A549 treated with AZD9567 at 1 μM for 4 hours (cell line): ENCODE results near the gene CROCC. TPM values are rescaled to one million over a fixed set of nuclear protein-coding genes. Genes with fewer than 3 reads are reported as not detected.

Experiments used
- total RNA-seq: library from RNA; stranded (reverse); fragments of 200-300 nt; extraction: Qiagen RNA extraction; gene quantifications from 5 replicates; pipeline ENCODE4 v1.2.3, GENCODE V29; 2022; ENCODE audit not compliant: insufficient read depth

Gene CROCC, protein sequence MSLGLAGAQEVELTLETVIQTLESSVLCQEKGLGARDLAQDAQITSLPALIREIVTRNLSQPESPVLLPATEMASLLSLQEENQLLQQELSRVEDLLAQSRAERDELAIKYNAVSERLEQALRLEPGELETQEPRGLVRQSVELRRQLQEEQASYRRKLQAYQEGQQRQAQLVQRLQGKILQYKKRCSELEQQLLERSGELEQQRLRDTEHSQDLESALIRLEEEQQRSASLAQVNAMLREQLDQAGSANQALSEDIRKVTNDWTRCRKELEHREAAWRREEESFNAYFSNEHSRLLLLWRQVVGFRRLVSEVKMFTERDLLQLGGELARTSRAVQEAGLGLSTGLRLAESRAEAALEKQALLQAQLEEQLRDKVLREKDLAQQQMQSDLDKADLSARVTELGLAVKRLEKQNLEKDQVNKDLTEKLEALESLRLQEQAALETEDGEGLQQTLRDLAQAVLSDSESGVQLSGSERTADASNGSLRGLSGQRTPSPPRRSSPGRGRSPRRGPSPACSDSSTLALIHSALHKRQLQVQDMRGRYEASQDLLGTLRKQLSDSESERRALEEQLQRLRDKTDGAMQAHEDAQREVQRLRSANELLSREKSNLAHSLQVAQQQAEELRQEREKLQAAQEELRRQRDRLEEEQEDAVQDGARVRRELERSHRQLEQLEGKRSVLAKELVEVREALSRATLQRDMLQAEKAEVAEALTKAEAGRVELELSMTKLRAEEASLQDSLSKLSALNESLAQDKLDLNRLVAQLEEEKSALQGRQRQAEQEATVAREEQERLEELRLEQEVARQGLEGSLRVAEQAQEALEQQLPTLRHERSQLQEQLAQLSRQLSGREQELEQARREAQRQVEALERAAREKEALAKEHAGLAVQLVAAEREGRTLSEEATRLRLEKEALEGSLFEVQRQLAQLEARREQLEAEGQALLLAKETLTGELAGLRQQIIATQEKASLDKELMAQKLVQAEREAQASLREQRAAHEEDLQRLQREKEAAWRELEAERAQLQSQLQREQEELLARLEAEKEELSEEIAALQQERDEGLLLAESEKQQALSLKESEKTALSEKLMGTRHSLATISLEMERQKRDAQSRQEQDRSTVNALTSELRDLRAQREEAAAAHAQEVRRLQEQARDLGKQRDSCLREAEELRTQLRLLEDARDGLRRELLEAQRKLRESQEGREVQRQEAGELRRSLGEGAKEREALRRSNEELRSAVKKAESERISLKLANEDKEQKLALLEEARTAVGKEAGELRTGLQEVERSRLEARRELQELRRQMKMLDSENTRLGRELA (N-terminal part only)
- total RNA-seq = 2.9 to 10.0 TPM (median 8.4 TPM) in 5 replicates

DNA sequence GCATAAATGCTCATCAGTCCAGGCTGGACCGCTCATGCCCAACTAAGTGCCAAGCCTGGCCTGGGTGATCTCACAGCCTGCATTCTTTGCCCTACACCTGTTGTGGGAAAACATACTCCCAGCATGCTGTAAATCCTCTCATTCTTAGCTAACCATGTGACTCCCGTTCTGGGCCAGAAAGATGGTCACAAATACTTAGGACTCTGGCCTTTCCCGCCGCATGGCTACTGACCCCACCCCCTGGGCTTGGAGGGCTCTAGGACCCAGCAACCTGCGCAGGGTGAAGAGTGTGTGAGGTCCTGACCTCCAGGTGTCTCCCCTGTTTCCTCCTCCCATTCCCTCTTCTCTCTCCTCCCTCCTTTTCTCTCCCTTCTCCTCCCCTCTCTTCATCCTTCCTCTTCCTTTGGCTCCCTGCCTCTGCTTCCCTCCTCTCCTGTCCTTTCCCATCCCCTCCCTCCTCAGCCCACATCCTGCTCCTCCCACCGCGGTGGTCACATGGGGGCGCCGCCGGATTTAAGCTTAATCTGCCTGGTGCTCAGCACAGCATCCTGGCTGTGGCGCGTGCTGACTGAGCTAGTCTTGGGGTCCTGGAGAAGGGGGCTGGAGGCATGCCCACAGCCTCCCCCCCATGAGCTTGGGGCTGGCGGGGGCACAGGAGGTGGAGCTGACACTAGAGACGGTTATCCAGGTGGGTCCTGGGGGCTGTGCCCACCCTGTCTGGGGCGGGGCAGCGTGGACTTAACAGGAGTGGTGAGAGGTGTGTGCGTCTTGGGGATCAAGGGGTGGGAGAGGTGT, at the start of gene CROCC:
Gene CROCC, plus strand, starts transcription at position 541 of the 795 bp plus-strand sequence. Its CDS starts 88 bp downstream, at position 629.

DNA sequence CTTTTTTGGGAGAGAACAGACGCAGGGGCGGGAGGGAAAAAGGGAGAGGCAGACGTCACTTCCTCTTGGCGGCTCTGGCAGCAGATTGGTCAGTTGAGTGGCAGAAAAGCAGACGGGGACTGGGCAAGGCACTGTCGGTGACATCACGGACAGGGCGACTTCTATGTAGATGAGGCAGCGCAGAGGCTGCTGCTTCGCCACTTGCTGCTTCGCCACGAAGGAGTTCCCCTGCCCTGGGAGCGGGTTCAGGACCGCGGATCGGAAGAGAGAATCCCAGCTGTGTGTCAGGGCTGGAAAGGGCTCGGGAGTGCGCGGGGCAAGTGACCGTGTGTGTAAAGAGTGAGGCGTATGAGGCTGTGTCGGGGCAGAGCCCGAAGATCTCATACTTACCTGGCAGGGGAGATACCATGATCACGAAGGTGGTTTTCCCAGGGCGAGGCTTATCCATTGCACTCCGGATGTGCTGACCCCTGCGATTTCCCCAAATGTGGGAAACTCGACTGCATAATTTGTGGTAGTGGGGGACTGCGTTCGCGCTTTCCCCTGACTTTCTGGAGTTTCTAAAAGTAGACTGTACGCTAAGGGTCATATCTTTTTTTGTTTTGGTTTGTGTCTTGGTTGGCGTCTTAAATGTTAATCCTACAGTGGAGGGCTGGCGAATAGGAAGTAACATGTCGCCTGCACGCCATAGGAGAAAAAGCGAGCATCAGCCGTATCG, 26.0 kb upstream of the CROCC start, which contains the start of gene RNU1-2:
Gene RNU1-2, plus strand, starts transcription at position 383 of the 718 bp plus-strand sequence.

DNA sequence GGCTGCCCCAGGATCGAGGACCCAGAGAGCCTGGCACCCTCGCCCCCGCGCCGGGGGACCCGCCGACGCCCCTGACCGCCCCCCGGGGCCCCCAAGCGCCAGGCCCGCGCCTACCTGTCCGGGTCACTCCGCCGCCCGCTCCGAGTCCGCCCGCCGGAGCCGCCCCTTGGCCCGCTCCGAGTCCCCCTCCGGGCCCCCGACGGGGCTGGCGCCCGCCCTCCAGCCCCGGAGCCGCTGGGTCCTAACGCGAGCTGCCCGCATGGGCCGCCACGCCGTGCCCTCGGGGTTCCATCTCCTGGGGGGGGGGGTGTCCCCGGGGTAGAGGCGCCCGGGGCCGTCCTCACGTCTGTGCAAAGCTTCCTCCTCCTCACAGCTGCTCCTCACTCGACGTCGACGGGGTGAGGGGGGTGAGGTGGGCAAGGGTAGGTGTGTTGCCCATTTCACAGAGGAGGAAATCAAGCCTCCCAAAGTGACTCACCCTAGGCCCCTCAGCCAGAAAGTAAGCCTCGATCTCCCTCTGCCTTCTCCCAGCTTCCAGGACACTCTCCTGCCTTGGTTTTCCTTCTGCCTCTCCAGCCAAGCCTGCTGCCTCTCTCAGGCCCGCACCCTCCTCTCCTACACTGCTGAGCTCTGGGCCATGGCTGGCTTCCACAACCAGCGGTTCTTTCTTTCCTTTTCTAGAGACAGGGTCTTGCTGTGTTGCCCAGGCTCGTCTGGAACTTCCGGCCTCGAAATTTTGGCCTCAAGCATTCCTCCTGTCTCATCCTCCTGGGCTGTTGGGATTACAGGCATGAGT, 58.9 kb downstream of the CROCC start, which contains the start of gene MFAP2:
Gene MFAP2, minus strand, starts transcription at position 148 of the 796 bp plus-strand sequence. CDS start 2,347 bp downstream, outside the sequence.

DNA sequence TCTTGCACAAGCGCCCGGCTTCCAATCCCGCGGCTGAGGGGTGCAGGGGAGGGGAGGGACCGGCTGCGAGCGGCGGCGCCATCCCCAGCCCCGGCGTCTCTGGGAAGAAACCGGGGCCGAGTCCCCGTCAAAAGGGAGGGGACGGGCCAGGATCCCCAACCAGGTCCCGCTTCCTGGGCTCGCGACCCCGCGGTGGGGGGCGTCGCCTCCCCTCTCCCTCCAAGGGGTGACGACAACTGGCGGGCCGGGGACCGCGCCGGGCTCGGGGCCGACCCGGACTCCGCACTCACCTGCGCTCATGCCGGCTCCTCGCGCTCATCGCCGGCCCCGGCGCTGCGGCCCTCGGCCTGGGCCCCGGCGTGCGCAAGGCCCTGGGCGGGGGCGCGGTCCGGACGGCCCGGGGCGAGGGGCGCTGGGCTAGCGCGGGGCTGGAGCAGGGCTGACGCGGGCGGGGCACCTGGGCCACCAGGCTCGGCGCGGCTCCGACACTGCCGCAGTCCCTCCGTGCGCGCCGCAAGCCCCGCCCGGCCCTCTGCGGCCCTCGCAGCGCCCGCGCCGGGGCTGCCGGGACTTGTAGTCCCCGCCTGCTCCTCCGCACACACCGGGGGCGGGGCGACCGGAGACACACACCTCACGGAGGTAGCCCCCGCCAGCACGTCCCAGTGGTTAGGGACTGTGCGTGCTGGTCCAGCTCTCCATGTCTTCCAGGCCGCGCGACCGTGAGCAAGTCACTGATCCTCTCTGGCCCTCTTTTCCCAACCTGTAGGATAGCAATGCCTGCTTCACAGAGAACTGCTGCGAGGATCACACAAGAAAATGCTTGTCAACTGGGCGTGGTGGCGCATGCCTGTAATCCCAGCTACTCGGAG, 89.9 kb downstream of the CROCC start, which contains the start of gene ATP13A2:
Gene ATP13A2, minus strand, starts transcription at position 490 of the 869 bp plus-strand sequence. Its CDS starts 190 bp downstream, at position 300.

Other genes with a start within 250 kb of the CROCC start
- gene RNU1-4, start 181.4 kb upstream of the CROCC start, total RNA-seq = 4.3 TPM in 1 of 5 replicates, not detected in the others
- gene RNU1-2, start 26.0 kb upstream of the CROCC start, total RNA-seq = 4.3 TPM in 1 of 5 replicates, not detected in the others
- 0.21 to 2.3 TPM (median 0.62 TPM) in 5 replicates for gene MFAP2, start 58.7 kb downstream of the CROCC start, total RNA-seq
- gene ATP13A2, start 90.0 kb downstream of the CROCC start, total RNA-seq = 20.3 to 28.7 TPM (median 25.6 TPM) in 5 replicates
- 103 to 111 TPM (median 107 TPM) in 5 replicates for gene SDHB, start 132.1 kb downstream of the CROCC start, total RNA-seq
- gene PADI2, start 197.5 kb downstream of the CROCC start, total RNA-seq = 0.64 to 1.5 TPM (median 1.1 TPM) in 5 replicates